Neural cell (in vitro differentiated cells): Measurements from ENCODE around the gene ARHGEF19.

Experiments used
- CTCF ChIP-seq: fragments of 450-650 bp; IDR thresholded peaks from 2 replicates; pipeline ENCODE4 v1.5.1; 2014; ENCODE audit warnings: antibody characterized with exemption, mild to moderate bottlenecking, moderate library complexity; ENCODE audit not compliant: poor library complexity, severe bottlenecking
- EP300 ChIP-seq: fragments of 450-650 bp; conservative IDR thresholded peaks from 2 replicates; pipeline ENCODE4 v1.6.1; 2014; ENCODE audit warnings: antibody characterized with exemption, mild to moderate bottlenecking, moderate library complexity; ENCODE audit not compliant: poor library complexity, severe bottlenecking
- EZH2 ChIP-seq: fragments of 200-600, 300-800 bp; shearing (Covaris generic), sonication (generic); IDR thresholded peaks from 2 replicates; pipeline ENCODE4 v1.6.1; 2014; ENCODE audit warnings: antibody characterized with exemption, low read length, borderline replicate concordance, mild to moderate bottlenecking; ENCODE audit not compliant: insufficient read depth, poor library complexity, severe bottlenecking
- MXI1 ChIP-seq: fragments of 450-650 bp; conservative IDR thresholded peaks from 2 replicates; pipeline ENCODE4 v1.6.1; 2014; ENCODE audit warnings: antibody characterized with exemption, mild to moderate bottlenecking; ENCODE audit not compliant: poor library complexity, severe bottlenecking
- POLR2AphosphoS5 ChIP-seq: IDR thresholded peaks from 2 replicates; pipeline ENCODE4 v1.6.1; 2012
- REST ChIP-seq: IDR thresholded peaks from 2 replicates; pipeline ENCODE4 v1.6.1; 2012; ENCODE audit warnings: borderline replicate concordance
- TAF1 ChIP-seq: IDR thresholded peaks from 2 replicates; pipeline ENCODE4 v1.6.1; 2012; ENCODE audit warnings: low read depth

- no peak for TF ChIP-seq CTCF
- no peak for TF ChIP-seq EZH2
- no peak for TF ChIP-seq POLR2AphosphoS5
- no peak for TF ChIP-seq REST
- no peak for TF ChIP-seq EP300
- no peak for TF ChIP-seq TAF1
- TF ChIP-seq MXI1 = no peak
Observed at GRCh38 chr1:16150508-16150907, 61.9 kb downstream of the ARHGEF19 start.
